CD4-positive, alpha-beta T cell treated with Interleukin-21 for 1 hour (primary cell): ENCODE results near the gene FANCD2.
"Not testable (repeated sequence)": the region's sequence is repeated elsewhere in the genome, so short reads cannot be mapped to it uniquely, and the experiment has no call there.

ENCODE experiments used
- DNase-seq: peaks from one replicate; pipeline ENCODE4 v3.0.0-alpha.2; 2020

FANCD2 gene

GRCh38 chr3:10015461-10015904, 10.8 kb upstream of the FANCD2 start:
- no peak for DNase-seq

DNA sequence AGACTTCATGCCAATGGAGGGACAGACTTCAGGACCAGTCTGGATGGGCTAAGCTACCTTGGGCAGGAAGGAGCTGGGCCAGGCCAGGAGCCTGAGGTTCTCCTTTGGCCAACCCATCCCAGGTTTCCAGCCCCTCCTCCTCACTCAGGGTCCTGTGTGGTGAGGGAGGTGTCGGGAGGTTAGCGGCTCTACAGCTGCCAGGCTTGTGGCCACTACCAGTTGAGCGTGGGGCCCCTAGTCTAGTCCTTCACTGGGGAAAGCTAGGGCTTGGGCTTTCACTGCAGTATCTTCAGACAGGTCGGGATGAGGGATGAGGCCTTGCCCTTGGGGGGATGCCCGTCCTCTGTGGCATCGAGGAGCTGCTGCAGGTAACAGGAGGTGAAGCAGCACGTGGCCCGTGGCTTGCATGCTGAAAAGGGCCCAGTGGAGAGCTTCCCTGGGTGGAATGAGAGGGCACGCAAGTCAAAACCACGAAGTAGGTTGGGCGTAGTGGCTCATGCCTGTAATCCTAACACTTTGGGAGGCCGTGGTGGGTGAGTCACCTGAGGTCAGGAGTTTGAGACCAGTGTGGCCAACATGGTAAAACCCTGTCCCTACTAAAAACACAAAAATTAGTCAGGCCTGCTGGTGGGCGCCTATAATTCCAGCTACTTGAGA, 8.5 kb upstream of the FANCD2 start:
- DNase-seq, result no peak

- not testable (repeated sequence) for DNase-seq
Observed at GRCh38 chr3:10018806-10019205, 7.4 kb upstream of the FANCD2 start.

DNA sequence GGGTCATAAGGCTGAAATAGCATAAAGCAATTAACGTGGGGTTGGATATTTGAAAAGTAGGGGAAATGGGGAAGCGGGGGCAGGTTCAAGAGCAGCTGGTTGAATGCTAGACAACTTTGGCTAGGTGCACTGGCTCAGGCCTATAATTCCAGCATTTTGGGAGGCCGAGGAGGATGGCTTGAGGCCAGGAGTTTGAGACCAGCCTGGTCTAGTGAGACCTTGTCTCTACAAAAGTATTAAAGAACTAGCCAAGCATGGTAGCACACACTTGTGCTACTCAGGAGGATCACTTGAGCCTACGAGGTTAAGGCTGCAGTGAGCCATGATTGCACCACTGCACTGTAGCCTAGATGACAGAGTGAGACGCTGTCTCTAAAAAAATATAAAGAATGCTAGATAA, 6.9 kb upstream of the FANCD2 start:
- DNase-seq, result no peak

GRCh38 chr3:10021856-10022775, 4.1 kb upstream of the FANCD2 start:
- no peak for DNase-seq

GRCh38 chr3:10023587-10024310, 2.5 kb upstream of the FANCD2 start:
- DNase-seq, result no peak

GRCh38 chr3:10025205-10026083, 793 bp upstream of the FANCD2 start:
- DNase-seq, result no peak

DNA sequence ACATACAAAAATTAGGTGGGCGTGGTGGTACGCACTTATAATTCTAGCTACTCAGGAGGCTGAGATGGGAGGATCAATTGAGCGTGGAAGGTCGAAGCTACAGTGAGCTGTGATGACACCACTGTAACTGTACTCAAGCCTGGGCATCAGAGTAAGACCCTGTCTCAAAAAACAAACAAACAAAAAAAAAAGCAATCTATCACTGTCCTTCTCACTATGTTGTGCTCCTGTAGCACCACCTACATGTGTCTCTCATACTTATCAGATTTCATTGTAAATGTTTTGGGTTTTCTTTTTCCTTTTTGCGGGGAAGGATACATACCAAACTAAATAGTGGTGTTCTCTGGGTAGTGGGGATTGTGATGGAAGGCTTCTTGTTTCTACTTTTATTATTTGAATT, 14.8 kb downstream of the FANCD2 start:
- DNase-seq, result no peak

DNA sequence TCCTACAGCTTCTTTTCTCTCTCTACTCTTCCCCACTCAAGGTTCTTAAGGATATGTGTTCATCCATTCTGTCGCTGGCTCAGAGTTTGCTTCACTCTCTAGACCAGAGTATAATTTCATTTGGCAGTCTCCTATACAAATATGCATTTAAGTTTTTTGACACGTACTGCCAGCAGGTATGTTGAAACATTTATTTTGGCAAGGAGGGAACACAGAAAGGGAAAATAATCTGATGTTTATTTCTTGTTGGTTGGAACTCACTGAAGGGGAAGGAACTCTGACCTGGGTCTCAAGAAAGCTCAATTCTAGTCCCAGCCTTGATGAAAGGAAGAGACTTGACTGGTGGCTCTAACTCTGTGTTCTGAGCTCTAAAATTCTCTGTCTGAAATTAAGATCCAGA, 21.6 kb downstream of the FANCD2 start:
- no peak for DNase-seq

GRCh38 chr3:10053054-10053453, 26.8 kb downstream of the FANCD2 start:
- DNase-seq, result not testable (repeated sequence)

- no peak for DNase-seq
Observed at GRCh38 chr3:10055097-10055496, 28.9 kb downstream of the FANCD2 start.

DNA sequence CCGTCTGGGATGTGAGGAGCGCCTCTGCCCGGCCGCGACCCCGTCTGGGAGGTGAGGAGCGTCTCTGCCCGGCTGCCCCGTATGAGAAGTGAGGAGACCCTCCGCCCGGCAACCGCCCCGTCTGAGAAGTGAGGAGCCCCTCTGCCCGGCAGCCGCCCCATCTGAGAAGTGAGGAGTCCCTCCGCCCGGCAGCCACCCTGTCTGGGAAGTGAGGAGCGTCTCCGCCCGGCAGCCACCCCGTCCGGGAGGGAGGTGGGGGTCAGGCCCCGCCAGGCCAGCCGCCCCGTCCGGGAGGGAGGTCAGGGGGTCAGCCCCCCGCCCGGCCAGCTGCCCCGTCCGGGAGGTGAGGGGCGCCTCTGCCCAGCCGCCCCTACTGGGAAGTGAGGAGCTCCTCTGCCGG, 43.8 kb downstream of the FANCD2 start:
- not testable (repeated sequence) for DNase-seq

DNA sequence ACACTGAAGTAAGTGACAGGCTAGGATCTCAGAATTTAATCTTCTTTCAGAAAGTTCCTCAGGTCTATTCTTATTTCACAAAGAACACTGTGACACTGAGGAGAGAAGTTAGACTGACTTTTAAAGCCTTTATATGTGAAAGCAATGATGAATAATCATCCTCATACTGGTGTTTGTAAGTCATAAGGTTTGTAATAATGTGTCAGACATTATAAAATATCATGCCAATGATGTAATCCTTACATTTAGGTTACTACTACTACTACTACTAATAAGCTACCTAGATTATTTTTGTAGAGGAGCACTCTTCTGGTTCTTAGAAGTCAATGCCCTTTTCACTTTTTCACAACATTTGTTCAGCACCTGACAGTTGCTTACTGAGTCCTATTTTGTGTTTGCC, 48.4 kb downstream of the FANCD2 start:
- no peak for DNase-seq

DNA sequence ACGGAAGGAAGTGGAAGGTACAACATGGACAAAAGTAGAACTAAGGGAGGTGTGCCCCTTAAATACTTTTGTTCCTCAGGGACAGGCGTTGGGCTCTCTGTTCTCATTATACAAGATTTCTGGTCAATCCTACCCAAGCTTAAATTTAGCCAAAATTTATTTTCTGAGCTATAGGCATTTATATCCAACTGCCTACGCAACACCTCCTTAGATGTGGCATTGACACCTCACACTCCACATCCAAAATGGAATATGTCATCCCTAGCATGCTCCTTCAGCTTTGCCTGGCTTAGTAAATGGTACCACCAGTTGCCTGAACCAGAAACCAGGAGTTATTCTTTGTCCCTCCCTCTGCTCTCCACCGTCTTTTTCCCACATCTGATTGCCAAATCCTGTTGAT, 55.6 kb downstream of the FANCD2 start:
- no peak for DNase-seq

GRCh38 chr3:10085738-10086137, 59.5 kb downstream of the FANCD2 start:
- no peak for DNase-seq

DNA sequence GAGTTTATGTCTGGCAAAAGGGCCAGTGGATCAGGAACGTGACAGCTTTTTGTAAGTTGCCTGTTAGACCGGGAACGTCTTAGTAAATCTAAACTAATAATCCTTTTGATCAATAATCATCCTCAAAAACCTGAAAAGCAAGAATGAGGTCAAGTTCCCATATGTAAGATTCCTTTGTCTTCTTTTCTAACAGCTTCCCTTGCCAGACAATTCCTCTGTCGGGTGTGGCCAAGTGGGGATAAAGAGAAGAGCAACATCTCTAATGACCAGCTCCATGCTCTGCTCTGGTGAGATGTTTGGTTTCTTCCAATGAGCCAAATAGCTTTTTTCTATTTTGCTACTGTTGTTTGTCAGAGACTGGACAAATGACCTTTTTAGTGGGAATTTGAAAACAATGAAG, 62.0 kb downstream of the FANCD2 start:
- DNase-seq, result no peak

DNA sequence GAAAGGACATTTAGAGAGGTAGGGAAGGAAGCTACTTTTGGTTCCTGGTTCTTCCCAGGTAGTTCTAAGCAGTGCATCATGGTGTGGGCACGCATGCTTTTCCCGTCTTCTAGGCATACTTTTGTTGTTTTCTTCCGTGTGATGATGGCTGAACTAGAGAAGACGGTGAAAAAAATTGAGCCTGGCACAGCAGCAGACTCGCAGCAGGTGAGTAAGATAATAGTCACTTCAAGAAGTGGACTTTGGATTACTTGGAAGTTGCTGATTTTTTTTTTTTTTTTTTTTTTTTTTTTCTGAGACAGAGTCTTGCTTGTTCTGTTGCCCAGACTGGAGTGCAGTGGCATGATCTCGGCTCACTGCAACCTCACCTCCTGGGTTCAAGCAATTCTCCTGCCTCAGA, 63.9 kb downstream of the FANCD2 start:
- no peak for DNase-seq

GRCh38 chr3:10090774-10091173, 64.5 kb downstream of the FANCD2 start:
- not testable (repeated sequence) for DNase-seq

- DNase-seq, result not testable (repeated sequence)
Observed at GRCh38 chr3:10091387-10091786, 65.2 kb downstream of the FANCD2 start.

DNA sequence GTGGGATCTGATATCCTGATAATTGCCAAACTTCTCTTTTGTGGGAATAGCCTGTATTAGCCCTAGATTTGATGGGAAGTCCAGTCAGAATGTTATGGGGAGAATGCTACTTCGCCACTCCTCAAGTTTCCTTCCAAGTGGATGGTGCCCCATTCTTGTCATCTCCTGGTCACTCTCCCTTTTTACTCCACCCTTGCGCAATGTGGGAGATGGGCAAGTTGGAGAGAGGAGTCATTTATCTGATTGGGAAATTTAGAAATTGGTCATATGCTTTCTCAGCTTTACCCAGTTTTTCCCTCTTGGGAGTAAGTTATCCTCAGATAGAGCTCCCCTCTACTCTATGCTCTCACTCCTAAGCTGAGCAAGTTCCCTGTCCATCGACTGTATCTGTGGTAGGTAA, 67.4 kb downstream of the FANCD2 start:
- no peak for DNase-seq

DNA sequence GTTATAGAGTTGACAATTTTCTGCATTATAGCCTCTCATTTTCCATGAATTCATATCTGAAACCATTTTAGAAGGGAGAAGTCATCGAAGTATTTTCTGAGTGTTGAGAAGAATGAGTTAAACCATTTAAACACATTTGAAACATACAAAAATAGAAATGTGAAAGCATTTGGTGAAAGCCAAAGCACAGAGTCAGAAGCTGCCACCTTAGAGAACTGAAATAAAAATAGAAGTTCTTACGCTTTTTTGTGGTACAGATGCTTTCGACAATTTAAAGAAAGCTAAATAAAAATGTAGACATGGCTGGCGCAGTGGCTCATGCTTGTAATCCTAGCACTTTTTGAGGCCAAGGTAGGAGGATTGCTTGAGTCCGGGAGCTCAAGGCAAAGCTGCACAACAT, 72.8 kb downstream of the FANCD2 start:
- no peak for DNase-seq

GRCh38 chr3:10106919-10107318, 80.7 kb downstream of the FANCD2 start:
- DNase-seq, result no peak

GRCh38 chr3:10108091-10108490, 81.9 kb downstream of the FANCD2 start, which contains the start of gene FANCD2OS:
Gene FANCD2OS (minus strand): TSS chr3:10108255. CDS start chr3:10104774, 3,481 bp downstream.
- DNase-seq, result no peak
